Neural crest cell (in vitro differentiated cells): ENCODE data around the gene SCP2. TPM values are rescaled to one million over a fixed set of nuclear protein-coding genes. Genes with fewer than 3 reads are reported as not detected.

ENCODE experiments used
- DNase-seq: peaks from one replicate; pipeline ENCODE4 v3.0.0; 2021; ENCODE audit warnings: low read depth, mixed read lengths, low spot score
- H3K27ac Mint-ChIP-seq: one replicate; pipeline ENCODE4 v1.8.0; 2021; ENCODE audit warnings: mild to moderate bottlenecking, mixed read lengths; ENCODE audit not compliant: unreplicated experiment
- H3K27me3 Mint-ChIP-seq: 2 replicates; pipeline ENCODE4 v1.8.0; 2021; ENCODE audit warnings: low read depth, mild to moderate bottlenecking, mixed read lengths
- H3K36me3 Mint-ChIP-seq: 2 replicates; pipeline ENCODE4 v1.8.0; 2021; ENCODE audit warnings: low read depth, mild to moderate bottlenecking, mixed read lengths
- H3K4me1 Mint-ChIP-seq: 2 replicates; pipeline ENCODE4 v1.8.0; 2021; ENCODE audit warnings: mixed read lengths
- H3K4me3 Mint-ChIP-seq: one replicate; pipeline ENCODE4 v1.8.0; 2021; ENCODE audit warnings: mild to moderate bottlenecking, mixed read lengths
- H3K9me3 Mint-ChIP-seq: 2 replicates; pipeline ENCODE4 v1.8.0; 2021; ENCODE audit warnings: mixed read lengths
- CTCF ChIP-seq: fragments of 200-600 bp; sonication (generic); conservative IDR thresholded peaks from 2 replicates; pipeline ENCODE4 v1.5.0; 2021; ENCODE audit warnings: antibody characterized with exemption, mild to moderate bottlenecking
- total RNA-seq: library from RNA; stranded (reverse); gene quantifications from 2 replicates; pipeline ENCODE4 v1.2.1, GENCODE V29; 2021

The SCP2 gene
- total RNA-seq, 1 donor from 2014 or later, result 61.8 TPM

GRCh38 chr1:53071915-53072314 is 144.8 kb downstream of the SCP2 start:
- no peaks in the 10 kb centered on the region for H3K36me3 Mint-ChIP-seq
- H3K4me1 Mint-ChIP-seq, result peaks cover 9% of the 10 kb centered on the region
- no peak overlapping the region for H3K27ac Mint-ChIP-seq
- no peak for DNase-seq
- H3K9me3 Mint-ChIP-seq, result no peaks in the 10 kb centered on the region
- no peak for TF ChIP-seq CTCF
- no peak overlapping the region for H3K4me3 Mint-ChIP-seq
- no peaks in the 10 kb centered on the region for H3K27me3 Mint-ChIP-seq

GRCh38 chr1:53073287-53073686 is 146.2 kb downstream of the SCP2 start:
- Mint-ChIP-seq H3K27ac (no peak overlapping the region), H3K27me3 (no peaks in the 10 kb centered on the region), H3K4me3 (no peak overlapping the region), H3K36me3 (no peaks in the 10 kb centered on the region), H3K9me3 (no peaks in the 10 kb centered on the region), H3K4me1 (peaks cover 9% of the 10 kb centered on the region)
- no peak for DNase-seq
- no peak for TF ChIP-seq CTCF

- Mint-ChIP-seq H3K4me1 (peaks cover 9% of the 10 kb centered on the region), H3K27ac (peak overlapping the region; percentile 35), H3K27me3 (no peaks in the 10 kb centered on the region), H3K36me3 (no peaks in the 10 kb centered on the region), H3K4me3 (no peak overlapping the region), H3K9me3 (no peaks in the 10 kb centered on the region)
- no peak for TF ChIP-seq CTCF
- no peak for DNase-seq
Measured at GRCh38 chr1:53073868-53074311, 146.8 kb downstream of the SCP2 start.

GRCh38 chr1:53074313-53075154 is 147.5 kb downstream of the SCP2 start:
- DNase-seq, result no peak
- Mint-ChIP-seq H3K9me3 (no peaks in the 10 kb centered on the region), H3K4me3 (no peak overlapping the region), H3K36me3 (no peaks in the 10 kb centered on the region), H3K27me3 (no peaks in the 10 kb centered on the region), H3K27ac (peak overlapping the region; percentile 35), H3K4me1 (peaks cover 9% of the 10 kb centered on the region)
- no peak for TF ChIP-seq CTCF

- H3K4me3 Mint-ChIP-seq, result no peak overlapping the region
- TF ChIP-seq CTCF, result no peak
- H3K27me3 Mint-ChIP-seq, result no peaks in the 10 kb centered on the region
- DNase-seq, result no peak
- no peaks in the 10 kb centered on the region for H3K9me3 Mint-ChIP-seq
- H3K4me1 Mint-ChIP-seq, result peaks cover 9% of the 10 kb centered on the region
- no peaks in the 10 kb centered on the region for H3K36me3 Mint-ChIP-seq
- no peak overlapping the region for H3K27ac Mint-ChIP-seq
Measured at GRCh38 chr1:53075206-53075605, 148.1 kb downstream of the SCP2 start.
